ENCODE measurements around the gene MAP1LC3A.

Gene MAP1LC3A

DNA sequence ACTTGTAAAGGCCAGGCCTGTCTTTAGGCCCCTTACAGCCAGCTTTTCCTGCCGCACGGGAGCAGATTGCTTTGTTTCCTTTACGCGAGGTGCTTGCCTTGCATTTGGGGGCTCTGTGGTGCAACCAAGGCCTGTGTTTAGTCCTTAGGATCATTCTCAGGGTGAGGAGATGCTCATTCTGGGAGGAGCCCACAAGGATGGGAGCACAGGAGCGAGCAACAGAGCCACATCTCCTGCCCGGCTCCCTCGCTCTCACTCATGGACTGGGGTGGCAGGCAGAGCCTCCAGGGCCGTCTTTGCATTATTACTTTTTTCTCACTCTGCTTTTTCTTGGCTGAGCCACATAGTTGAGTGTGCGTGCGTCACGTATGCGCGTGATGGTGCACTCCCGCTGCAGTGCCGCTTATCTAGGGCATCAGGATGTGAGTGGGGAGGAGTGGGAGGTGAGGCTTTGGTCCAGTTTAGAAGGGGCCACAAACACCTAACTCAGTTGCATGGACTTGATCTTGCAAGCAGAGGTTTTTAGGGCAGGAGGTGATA, 23.1 kb upstream of the MAP1LC3A start:
- peaks cover 33% of the 10 kb centered on the region for H3K36me3 Mint-ChIP-seq (ENCODE audit: low read depth)
- no peaks in the 10 kb centered on the region for H3K27me3 Mint-ChIP-seq (ENCODE audit: low read depth)
- H3K4me1 Mint-ChIP-seq (ENCODE audit: low read depth) = peaks cover 2% of the 10 kb centered on the region
- no peak overlapping the region for H3K4me3 Mint-ChIP-seq
- DNase-seq (ENCODE audit: low spot score) = no peak
- no peak overlapping the region for H3K27ac Mint-ChIP-seq
- H3K9me3 Mint-ChIP-seq = no peaks in the 10 kb centered on the region

DNA sequence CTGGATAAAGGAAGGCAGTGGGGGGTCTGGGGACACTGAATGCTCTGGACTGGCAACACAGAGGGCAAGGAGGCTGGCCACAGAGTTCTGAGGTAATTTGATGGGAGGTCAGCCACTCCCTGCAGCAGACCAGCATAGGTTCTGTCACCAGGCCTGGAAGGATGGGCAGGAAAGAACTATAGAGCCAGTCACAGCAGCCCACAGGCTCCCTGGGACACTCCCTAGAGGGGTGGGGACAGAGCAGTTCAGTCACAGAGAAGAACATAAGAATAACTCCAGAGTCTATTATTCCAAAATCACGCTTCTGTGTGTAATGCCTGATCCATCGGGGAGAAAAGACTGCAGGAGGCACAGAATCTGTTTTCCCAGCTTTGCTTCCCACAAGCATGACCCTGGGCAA, 22.7 kb upstream of the MAP1LC3A start:
- no peaks in the 10 kb centered on the region for H3K9me3 Mint-ChIP-seq
- peaks cover 35% of the 10 kb centered on the region for H3K36me3 Mint-ChIP-seq (ENCODE audit: low read depth)
- DNase-seq (ENCODE audit: low spot score) = no peak
- H3K27me3 Mint-ChIP-seq (ENCODE audit: low read depth) = no peaks in the 10 kb centered on the region
- no peak overlapping the region for H3K4me3 Mint-ChIP-seq
- no peak overlapping the region for H3K27ac Mint-ChIP-seq
- peaks cover 2% of the 10 kb centered on the region for H3K4me1 Mint-ChIP-seq (ENCODE audit: low read depth)

DNA sequence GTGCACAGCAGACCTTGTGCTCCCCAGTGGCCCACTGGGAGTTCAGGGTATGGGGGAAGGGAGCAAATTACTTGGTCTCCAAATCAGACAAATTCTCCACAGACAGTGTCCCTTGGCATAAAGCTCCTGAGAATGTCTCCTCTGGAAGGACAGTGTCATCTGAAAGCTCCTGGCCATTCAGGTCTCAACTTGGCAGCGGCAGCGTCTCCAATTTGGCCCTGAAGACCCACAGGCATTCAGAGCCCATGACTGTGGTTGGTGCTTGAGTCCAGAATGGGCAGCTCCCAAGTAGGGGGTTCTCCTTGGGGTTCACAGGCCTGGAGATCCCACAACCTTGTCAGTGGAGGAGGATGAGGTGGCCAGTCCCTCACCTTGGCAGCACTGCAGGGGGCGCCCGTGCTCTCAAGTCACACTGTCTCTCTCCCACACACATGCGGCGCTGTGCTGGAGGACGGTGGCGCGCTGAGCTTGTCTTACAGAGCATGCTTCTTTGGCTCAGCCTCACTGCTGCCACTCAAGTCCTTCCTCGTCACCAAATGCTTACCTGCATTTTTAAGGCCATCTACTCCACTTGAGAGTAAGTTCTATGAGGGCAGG, 21.6 kb upstream of the MAP1LC3A start:
- Mint-ChIP-seq H3K4me1 (ENCODE audit: low read depth) (peaks cover 5% of the 10 kb centered on the region), H3K36me3 (ENCODE audit: low read depth) (peaks cover 37% of the 10 kb centered on the region), H3K27me3 (ENCODE audit: low read depth) (no peaks in the 10 kb centered on the region), H3K9me3 (no peaks in the 10 kb centered on the region), H3K4me3 (no peak overlapping the region), H3K27ac (no peak overlapping the region)
- DNase-seq (ENCODE audit: low spot score) = no peak

DNA sequence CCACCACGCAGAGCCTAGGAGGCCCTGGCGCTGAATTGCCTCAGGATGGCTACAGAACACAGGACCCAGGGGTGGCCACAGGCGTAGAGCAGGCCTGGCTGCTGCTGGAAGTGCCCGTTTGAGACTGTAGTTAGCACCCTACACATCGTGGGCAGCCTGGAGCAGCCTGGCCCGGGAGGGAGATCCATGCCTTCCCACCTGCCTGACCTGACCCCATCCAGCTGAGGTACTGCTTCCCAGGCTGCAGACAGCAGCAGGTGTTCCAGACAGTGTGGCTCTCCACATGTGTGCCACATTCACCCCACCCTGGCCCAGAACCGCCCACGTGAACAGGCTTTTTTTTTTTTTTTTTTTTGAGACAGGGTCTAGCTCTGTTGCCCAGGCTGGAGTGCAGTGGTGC, 20.9 kb upstream of the MAP1LC3A start:
- Mint-ChIP-seq H3K27ac (no peak overlapping the region), H3K4me1 (ENCODE audit: low read depth) (peaks cover 5% of the 10 kb centered on the region), H3K4me3 (no peak overlapping the region), H3K9me3 (no peaks in the 10 kb centered on the region), H3K36me3 (ENCODE audit: low read depth) (peaks cover 38% of the 10 kb centered on the region), H3K27me3 (ENCODE audit: low read depth) (no peaks in the 10 kb centered on the region)
- DNase-seq (ENCODE audit: low spot score) = no peak

DNA sequence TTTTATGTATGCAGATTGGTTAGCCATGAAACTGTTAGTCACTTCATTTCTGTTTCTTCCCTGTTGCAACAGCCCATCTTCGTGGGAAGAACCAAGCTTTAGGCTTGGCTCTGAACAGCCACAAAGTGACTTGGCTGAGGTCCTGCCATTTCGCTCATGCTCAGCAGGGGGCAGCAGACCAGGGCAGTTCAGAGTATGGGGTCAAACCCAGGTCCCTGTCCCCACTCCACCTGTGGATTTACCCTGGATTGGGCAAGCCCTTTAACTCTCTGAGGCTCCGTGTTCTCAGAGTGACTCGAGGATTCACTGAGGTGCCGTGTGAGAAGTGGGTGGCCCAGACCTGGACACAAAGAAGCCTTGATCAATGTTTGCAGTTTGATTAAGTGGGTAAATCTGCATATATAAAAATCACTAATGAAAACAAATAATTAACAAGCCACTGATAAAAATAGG, 19.8 kb upstream of the MAP1LC3A start:
- peak; percentile 37 for DNase-seq (ENCODE audit: low spot score)
- H3K9me3 Mint-ChIP-seq = no peaks in the 10 kb centered on the region
- no peak overlapping the region for H3K27ac Mint-ChIP-seq
- H3K36me3 Mint-ChIP-seq (ENCODE audit: low read depth) = peaks cover 40% of the 10 kb centered on the region
- H3K4me1 Mint-ChIP-seq (ENCODE audit: low read depth) = peaks cover 5% of the 10 kb centered on the region
- H3K27me3 Mint-ChIP-seq (ENCODE audit: low read depth) = no peaks in the 10 kb centered on the region
- H3K4me3 Mint-ChIP-seq = no peak overlapping the region

DNA sequence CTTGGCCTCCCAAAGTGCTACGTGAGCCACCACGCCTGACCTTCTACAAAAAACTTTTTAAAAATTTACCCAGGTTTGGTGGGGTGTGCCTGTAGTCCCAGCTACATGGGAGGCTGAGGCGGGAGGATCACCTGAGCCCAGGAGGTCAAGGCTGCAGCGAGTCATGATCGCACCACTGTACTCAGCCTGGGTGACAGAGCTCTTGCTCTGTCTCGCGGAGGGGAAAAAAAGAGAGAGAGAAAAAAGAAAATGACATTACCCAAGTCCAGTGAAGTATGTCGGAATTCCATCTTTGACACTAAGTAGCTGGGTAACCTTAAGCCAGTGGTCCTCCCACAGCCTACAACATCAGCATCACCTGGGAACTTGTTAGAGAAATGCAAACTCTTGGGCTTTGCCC, 18.8 kb upstream of the MAP1LC3A start:
- no peak for DNase-seq (ENCODE audit: low spot score)
- peaks cover 10% of the 10 kb centered on the region for H3K4me1 Mint-ChIP-seq (ENCODE audit: low read depth)
- peaks cover 36% of the 10 kb centered on the region for H3K36me3 Mint-ChIP-seq (ENCODE audit: low read depth)
- H3K27ac Mint-ChIP-seq = no peak overlapping the region
- H3K4me3 Mint-ChIP-seq = no peak overlapping the region
- no peaks in the 10 kb centered on the region for H3K27me3 Mint-ChIP-seq (ENCODE audit: low read depth)
- H3K9me3 Mint-ChIP-seq = no peaks in the 10 kb centered on the region

DNA sequence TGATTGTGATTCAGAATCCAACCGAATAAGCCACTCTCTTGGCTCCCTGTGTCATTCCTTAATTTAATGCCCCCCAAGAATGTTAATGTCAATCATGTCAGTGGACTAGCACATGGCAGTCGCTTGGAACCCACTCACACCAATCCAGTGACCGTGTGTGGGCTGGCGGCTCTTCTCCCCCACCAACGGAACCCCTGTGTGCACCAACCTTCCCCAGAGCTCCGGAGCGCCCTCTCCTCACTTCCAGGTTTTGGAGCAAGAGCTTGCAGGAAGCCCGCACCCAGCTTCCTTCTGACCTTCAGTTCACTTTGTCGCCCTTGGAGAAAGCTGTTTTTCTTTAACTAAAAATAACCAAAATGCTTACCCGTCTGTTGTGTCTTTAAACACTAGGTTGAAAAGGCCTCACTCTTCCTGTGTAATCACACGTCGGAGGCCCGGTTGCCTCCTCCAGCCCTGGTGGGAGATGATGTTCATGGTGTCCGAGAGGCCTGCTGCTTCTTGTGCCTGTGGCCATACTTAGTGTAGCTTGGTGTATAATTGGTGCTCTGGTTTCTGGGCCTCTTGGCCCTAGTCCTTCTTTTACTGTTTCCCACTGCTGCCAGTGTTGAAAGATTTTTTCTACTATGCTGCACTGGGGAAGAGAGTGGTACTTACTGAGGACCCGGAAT, 17.8 kb upstream of the MAP1LC3A start:
- H3K27ac Mint-ChIP-seq = no peak overlapping the region
- H3K4me1 Mint-ChIP-seq (ENCODE audit: low read depth) = peaks cover 11% of the 10 kb centered on the region
- peaks cover 32% of the 10 kb centered on the region for H3K36me3 Mint-ChIP-seq (ENCODE audit: low read depth)
- H3K9me3 Mint-ChIP-seq = no peaks in the 10 kb centered on the region
- DNase-seq (ENCODE audit: low spot score) = no peak
- no peak overlapping the region for H3K4me3 Mint-ChIP-seq
- H3K27me3 Mint-ChIP-seq (ENCODE audit: low read depth) = no peaks in the 10 kb centered on the region

DNA sequence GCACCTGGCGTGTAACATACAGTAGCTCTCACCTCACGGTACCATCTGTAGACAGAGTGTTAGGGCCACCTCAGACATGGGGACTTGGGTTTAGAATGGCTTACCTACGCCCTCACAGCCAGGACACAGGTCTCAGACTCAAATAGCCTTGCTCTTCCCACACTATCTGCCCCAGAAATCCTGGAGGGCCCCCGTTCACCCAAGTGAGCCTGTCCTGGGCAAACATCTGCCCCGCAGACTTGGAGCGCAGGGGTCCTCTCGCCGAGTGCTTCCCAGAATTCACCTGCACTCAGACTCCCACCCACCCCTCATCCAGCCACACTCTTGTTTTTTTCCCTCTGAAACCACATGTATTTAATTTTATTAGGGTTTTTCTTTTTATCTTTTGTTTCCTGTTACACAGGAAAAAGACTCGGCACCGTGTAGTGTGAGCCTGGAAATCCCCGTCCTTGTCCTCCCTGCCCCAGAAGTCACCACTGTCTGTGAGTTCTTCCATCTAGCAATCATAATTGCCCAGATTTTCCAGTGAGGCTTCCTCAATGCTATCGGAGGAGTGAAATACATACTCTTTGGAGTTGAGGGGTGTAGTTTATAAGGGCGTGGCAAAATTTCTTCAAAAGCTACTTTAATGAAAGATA, 17.1 kb upstream of the MAP1LC3A start:
- Mint-ChIP-seq H3K27me3 (ENCODE audit: low read depth) (no peaks in the 10 kb centered on the region), H3K36me3 (ENCODE audit: low read depth) (peaks cover 27% of the 10 kb centered on the region), H3K4me3 (no peak overlapping the region), H3K4me1 (ENCODE audit: low read depth) (peaks cover 11% of the 10 kb centered on the region), H3K9me3 (no peaks in the 10 kb centered on the region), H3K27ac (peak overlapping the region; percentile 41)
- DNase-seq (ENCODE audit: low spot score) = no peak

DNA sequence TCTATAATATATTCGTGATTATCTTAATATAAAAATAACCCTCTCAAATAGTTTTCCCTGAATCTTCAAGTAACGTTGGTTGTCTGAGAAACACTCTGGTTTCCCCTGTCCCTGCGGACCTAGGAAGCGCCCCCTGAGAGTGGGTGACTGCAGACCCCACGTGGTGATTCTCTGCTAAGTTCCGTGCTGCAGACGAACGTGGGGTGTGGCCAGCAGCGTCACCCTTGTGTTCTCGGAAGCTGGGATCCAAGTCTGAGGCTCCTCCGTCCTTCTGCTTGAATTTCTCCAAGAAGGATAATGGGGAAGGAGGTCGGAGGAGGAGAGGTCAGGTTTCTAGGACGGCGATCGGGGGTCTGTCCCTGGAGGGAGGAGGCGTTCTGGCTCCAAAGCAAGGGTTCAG, 16.6 kb upstream of the MAP1LC3A start:
- H3K27ac Mint-ChIP-seq = no peak overlapping the region
- no peak for DNase-seq (ENCODE audit: low spot score)
- peaks cover 11% of the 10 kb centered on the region for H3K4me1 Mint-ChIP-seq (ENCODE audit: low read depth)
- peaks cover 26% of the 10 kb centered on the region for H3K36me3 Mint-ChIP-seq (ENCODE audit: low read depth)
- H3K27me3 Mint-ChIP-seq (ENCODE audit: low read depth) = no peaks in the 10 kb centered on the region
- no peaks in the 10 kb centered on the region for H3K9me3 Mint-ChIP-seq
- no peak overlapping the region for H3K4me3 Mint-ChIP-seq

DNA sequence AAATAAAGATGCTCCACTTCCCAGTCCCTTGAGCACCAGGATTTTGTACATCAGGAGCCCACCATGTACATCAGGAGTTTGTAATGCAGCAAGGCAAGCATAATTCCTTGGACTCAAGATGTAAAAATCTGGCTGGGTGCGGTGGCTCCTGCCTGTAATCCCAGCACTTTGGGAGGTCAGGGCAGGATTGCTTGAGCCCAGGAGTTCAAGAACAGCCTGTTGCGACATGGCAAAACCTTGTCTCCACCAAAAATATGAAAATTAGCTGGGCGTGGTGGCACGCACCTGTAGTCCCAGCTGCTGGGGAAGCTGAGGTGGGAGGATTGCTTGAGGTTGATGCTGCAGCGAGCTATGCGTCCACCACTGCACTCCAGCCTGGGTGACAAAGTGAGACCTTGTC, 16.1 kb upstream of the MAP1LC3A start:
- Mint-ChIP-seq H3K4me1 (ENCODE audit: low read depth) (peaks cover 11% of the 10 kb centered on the region), H3K4me3 (no peak overlapping the region), H3K9me3 (no peaks in the 10 kb centered on the region), H3K27ac (no peak overlapping the region), H3K27me3 (ENCODE audit: low read depth) (no peaks in the 10 kb centered on the region), H3K36me3 (ENCODE audit: low read depth) (peaks cover 21% of the 10 kb centered on the region)
- no peak for DNase-seq (ENCODE audit: low spot score)

DNA sequence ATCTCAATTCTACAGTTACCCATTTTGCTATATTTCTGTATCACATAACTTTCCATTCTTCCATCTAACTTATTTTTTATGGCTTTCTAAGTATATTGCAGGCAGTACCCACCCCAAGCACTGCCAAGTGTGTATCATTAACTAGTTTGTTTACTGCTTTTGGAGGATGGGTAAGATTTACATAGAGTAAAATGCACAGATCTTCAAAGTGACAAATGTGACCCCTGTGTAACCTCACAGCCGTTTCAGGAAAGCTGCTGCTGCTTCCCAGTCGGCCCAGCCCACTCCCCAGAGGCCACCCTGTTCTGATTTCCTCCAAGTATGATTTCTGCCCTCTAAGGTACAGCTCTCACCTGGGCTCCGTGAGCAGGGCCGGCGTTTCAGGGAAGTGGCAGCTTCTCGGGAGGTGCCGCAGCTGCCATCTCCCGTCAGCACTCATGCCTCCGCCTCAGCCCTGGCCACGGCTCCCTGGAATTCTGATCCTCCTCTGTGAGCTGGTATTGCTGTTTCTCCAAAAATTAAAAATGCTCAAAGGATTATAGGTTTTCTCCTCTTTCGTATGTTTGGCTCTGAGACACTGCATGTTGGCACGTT, 15.0 kb upstream of the MAP1LC3A start:
- H3K36me3 Mint-ChIP-seq (ENCODE audit: low read depth) = peaks cover 20% of the 10 kb centered on the region
- H3K27ac Mint-ChIP-seq = no peak overlapping the region
- H3K4me1 Mint-ChIP-seq (ENCODE audit: low read depth) = peaks cover 10% of the 10 kb centered on the region
- no peaks in the 10 kb centered on the region for H3K9me3 Mint-ChIP-seq
- no peak for DNase-seq (ENCODE audit: low spot score)
- H3K4me3 Mint-ChIP-seq = no peak overlapping the region
- H3K27me3 Mint-ChIP-seq (ENCODE audit: low read depth) = no peaks in the 10 kb centered on the region

DNA sequence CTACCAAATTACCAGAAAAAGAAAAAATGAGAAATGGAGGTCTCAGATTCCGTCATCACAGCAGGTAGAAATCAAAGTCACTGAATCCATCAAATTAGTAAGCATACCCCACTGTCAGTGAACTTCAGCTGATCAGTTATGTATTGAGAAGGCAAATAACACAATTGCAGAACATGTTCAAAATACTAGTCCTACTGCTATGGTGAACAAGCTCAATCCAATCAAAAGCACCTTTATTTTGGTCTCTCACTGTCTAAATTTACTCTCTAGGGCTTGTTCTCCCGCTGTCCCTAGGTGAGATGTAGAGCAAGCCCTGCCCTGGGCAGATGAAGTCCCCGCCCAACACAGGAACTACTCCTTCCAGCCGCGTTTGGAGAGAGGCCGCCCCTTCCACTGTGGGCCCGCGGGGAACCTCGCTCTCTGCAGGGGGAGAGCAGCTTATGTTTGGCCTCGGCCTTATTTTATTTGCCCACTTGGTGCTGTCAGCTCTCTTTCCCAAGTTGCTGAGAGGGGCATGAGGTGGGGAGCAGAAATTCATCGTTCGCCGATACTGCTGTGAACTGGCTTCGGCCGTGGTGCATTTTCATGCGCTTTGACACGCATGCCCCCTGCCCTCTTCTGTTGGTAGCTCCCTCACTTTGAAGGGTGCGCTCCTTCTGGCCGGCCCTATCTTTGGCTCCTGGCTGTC, 14.3 kb upstream of the MAP1LC3A start:
- Mint-ChIP-seq H3K27me3 (ENCODE audit: low read depth) (no peaks in the 10 kb centered on the region), H3K36me3 (ENCODE audit: low read depth) (peaks cover 16% of the 10 kb centered on the region), H3K9me3 (no peaks in the 10 kb centered on the region), H3K27ac (no peak overlapping the region), H3K4me1 (ENCODE audit: low read depth) (peaks cover 9% of the 10 kb centered on the region), H3K4me3 (peak overlapping the region; percentile 21)
- DNase-seq (ENCODE audit: low spot score) = no peak

DNA sequence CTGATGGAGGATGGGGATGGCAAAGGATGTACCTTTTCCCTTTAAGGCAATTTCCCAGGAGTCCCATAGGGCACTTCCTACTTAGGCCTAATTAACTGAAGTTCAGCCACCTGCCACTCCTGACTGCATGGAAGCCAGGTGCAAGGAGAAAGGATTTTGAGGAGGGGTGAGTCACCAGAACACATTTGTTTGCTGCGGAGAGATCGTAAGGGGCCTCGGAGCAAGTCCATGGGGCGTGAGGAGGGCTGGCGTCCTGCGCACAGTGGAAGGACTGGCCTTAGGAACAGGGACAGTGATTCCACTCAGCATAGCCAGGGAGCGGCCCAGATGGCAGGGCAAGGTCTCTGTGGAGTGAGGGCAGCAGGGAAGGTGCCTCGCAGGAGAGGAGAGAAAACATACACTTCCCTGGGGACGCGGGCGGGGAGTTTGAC, 11.8 kb upstream of the MAP1LC3A start:
- Mint-ChIP-seq H3K9me3 (no peaks in the 10 kb centered on the region), H3K4me3 (no peak overlapping the region), H3K36me3 (ENCODE audit: low read depth) (peaks cover 3% of the 10 kb centered on the region), H3K4me1 (ENCODE audit: low read depth) (peaks cover 6% of the 10 kb centered on the region), H3K27me3 (ENCODE audit: low read depth) (no peaks in the 10 kb centered on the region), H3K27ac (no peak overlapping the region)
- DNase-seq (ENCODE audit: low spot score) = no peak

Data from T-helper 2 cell treated with Interferon-gamma antibody and Interleukin-4, amounts not matched to agents 5 μg/mL and 100 μg/mL, for 36 hours (primary cell).